Measurements from ENCODE around the gene LAMA5.

The LAMA5 gene

GRCh38 chr20:62301111-62301668 lies 65.9 kb downstream of the LAMA5 start:
- no peak for DNase-seq

GRCh38 chr20:62300319-62300718 lies 66.8 kb downstream of the LAMA5 start:
- DNase-seq = no peak

- no peak for DNase-seq
Observed at GRCh38 chr20:62299666-62300236, 67.4 kb downstream of the LAMA5 start.

- DNase-seq = no peak
Observed at GRCh38 chr20:62298577-62299249, 68.4 kb downstream of the LAMA5 start.

- no peak for DNase-seq
Observed at GRCh38 chr20:62297449-62298227, 69.5 kb downstream of the LAMA5 start.

GRCh38 chr20:62296724-62297448 lies 70.2 kb downstream of the LAMA5 start:
- DNase-seq = no peak

- DNase-seq = no peak
Observed at GRCh38 chr20:62294516-62294915, 72.6 kb downstream of the LAMA5 start.

- no peak for DNase-seq
Observed at GRCh38 chr20:62293946-62294345, 73.2 kb downstream of the LAMA5 start.

- no peak for DNase-seq
Observed at GRCh38 chr20:62293111-62293784, 73.9 kb downstream of the LAMA5 start.

GRCh38 chr20:62292108-62292507 lies 75.0 kb downstream of the LAMA5 start:
- DNase-seq = no peak

- no peak for DNase-seq
Observed at GRCh38 chr20:62291251-62292066, 75.7 kb downstream of the LAMA5 start.

- DNase-seq = no peak
Observed at GRCh38 chr20:62289898-62290297, 77.2 kb downstream of the LAMA5 start.

- no peak for DNase-seq
Observed at GRCh38 chr20:62289131-62289530, 78.0 kb downstream of the LAMA5 start.

GRCh38 chr20:62288535-62289105 lies 78.5 kb downstream of the LAMA5 start:
- DNase-seq = no peak

- DNase-seq = no peak
Observed at GRCh38 chr20:62287759-62288534, 79.2 kb downstream of the LAMA5 start.

GRCh38 chr20:62287129-62287528 lies 80.0 kb downstream of the LAMA5 start:
- no peak for DNase-seq

GRCh38 chr20:62286493-62287064 lies 80.5 kb downstream of the LAMA5 start:
- DNase-seq = no peak

GRCh38 chr20:62285722-62286121 lies 81.4 kb downstream of the LAMA5 start:
- DNase-seq = no peak

- no peak for DNase-seq
Observed at GRCh38 chr20:62285151-62285550, 82.0 kb downstream of the LAMA5 start.

- no peak for DNase-seq
Observed at GRCh38 chr20:62284448-62284847, 82.7 kb downstream of the LAMA5 start.
